ENCODE measurements around the gene EFCAB9.
"Not testable (repeated sequence)": the region's sequence is repeated elsewhere in the genome, so short reads cannot be mapped to it uniquely, and the experiment has no call there.

DNA sequence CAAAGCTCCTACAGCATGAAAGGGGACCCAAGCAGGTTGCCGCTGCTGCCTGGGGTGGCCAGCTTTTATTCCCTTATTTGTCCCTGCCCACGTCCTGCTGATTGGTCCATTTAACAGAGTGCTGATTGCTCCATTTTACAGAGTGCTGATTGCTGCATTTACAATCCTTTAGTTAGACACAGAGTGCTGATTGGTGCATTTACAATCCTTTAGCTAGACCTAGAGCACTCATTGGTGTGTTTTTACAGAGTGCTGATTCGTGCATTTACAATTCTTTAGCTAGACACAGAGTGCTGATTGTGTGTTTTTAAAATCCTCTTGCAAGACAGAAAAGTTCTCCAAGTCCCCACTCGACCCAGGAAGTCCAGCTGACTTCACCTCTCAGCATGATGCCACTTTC is 3.8 kb downstream of the EFCAB9 start:
- TF ChIP-seq, protein P1, sequence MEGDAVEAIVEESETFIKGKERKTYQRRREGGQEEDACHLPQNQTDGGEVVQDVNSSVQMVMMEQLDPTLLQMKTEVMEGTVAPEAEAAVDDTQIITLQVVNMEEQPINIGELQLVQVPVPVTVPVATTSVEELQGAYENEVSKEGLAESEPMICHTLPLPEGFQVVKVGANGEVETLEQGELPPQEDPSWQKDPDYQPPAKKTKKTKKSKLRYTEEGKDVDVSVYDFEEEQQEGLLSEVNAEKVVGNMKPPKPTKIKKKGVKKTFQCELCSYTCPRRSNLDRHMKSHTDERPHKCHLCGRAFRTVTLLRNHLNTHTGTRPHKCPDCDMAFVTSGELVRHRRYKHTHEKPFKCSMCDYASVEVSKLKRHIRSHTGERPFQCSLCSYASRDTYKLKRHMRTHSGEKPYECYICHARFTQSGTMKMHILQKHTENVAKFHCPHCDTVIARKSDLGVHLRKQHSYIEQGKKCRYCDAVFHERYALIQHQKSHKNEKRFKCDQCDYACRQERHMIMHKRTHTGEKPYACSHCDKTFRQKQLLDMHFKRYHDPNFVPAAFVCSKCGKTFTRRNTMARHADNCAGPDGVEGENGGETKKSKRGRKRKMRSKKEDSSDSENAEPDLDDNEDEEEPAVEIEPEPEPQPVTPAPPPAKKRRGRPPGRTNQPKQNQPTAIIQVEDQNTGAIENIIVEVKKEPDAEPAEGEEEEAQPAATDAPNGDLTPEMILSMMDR (IDR thresholded peaks at IDR 0.05): not testable (repeated sequence)
- not testable (repeated sequence) for TF ChIP-seq POLR2A (IDR thresholded peaks at IDR 0.05)
